ENCODE results near the gene MAP2K4. TPM values are rescaled to one million over a fixed set of nuclear protein-coding genes. Genes with fewer than 3 reads are reported as not detected.

The MAP2K4 gene
- total RNA-seq, 4 donors from 2014 or later = 28.0 to 36.7 (median 32.8) TPM

DNA sequence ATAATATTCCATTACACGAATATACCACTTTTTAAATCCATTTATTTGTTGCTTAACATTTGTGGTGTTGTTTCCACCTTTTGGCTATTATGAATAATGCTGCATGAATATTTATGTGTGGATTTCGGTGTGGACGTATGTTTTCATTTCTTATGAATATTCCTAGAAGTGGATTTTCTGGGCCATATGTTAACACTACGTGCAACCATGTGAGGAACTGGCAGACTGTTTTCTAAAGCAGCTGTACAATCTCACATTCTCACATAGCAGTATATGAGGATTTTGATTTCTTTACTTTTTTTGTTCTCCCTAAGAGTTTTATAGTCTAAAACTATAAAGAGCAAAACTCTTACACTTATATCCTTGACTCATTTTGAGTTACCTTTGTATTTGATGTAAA is 143.4 kb downstream of the MAP2K4 start:
- intact Hi-C loops (cut with DNase I; ENCODE audit: low total_unique reads) = no loop called here
- DNase-seq (ENCODE audit: low spot score in 2 of 2) = no peak
- TF ChIP-seq, protein P1, sequence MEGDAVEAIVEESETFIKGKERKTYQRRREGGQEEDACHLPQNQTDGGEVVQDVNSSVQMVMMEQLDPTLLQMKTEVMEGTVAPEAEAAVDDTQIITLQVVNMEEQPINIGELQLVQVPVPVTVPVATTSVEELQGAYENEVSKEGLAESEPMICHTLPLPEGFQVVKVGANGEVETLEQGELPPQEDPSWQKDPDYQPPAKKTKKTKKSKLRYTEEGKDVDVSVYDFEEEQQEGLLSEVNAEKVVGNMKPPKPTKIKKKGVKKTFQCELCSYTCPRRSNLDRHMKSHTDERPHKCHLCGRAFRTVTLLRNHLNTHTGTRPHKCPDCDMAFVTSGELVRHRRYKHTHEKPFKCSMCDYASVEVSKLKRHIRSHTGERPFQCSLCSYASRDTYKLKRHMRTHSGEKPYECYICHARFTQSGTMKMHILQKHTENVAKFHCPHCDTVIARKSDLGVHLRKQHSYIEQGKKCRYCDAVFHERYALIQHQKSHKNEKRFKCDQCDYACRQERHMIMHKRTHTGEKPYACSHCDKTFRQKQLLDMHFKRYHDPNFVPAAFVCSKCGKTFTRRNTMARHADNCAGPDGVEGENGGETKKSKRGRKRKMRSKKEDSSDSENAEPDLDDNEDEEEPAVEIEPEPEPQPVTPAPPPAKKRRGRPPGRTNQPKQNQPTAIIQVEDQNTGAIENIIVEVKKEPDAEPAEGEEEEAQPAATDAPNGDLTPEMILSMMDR (IDR thresholded peaks at IDR 0.05) = no peak
- TF ChIP-seq POLR2A (IDR thresholded peaks at IDR 0.05) = no peak
- 82 to 85% methylated on average over 4 of the region's 4 CpGs for WGBS, 2 donors
- H3K4me3 ChIP-seq (ENCODE audit: low read depth, poor library complexity, severe bottlenecking) = no peak overlapping the region

DNA sequence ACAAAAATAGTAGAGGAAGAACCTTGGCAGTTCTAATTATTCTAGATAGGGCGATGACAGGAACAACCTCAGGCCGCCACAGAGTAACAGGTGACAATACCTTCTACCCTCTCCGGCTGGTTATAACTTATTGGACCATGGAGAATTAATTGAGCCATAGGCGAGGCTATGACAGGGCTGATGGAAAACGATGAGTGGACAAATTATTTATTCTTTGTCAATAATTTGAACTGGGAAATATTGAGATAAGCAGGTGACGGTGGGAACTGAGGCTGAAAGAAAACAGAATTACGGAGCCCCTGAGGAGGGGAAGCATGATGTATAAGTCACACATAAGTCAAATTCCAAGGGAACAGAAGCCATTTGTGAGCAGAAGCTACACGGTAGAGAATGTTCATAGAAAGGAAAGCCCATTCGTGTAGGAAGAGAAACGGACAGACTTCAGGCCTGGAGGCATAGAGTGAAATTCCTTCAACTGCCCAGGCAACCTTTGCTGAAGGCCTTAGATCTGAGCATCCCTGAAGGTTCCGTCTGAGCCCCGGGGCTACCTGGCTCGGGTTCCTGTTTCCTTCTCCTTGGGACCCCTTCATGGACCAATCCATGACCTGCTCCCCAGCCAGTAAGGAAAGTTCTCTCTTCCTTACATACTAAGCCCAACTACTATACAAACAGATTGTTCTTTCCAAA is 158.1 kb downstream of the MAP2K4 start:
- no peak overlapping the region for H3K4me3 ChIP-seq (ENCODE audit: low read depth, poor library complexity, severe bottlenecking)
- TF ChIP-seq, protein P1 (IDR thresholded peaks at IDR 0.05) = no peak
- no peak for TF ChIP-seq POLR2A (IDR thresholded peaks at IDR 0.05)
- WGBS, 2 donors = 79 to 80% methylated on average over 13 of the region's 13 CpGs
- no peak for DNase-seq (ENCODE audit: low spot score in 2 of 2)
- intact Hi-C loops (cut with DNase I; ENCODE audit: low total_unique reads) = no loop called here

DNA sequence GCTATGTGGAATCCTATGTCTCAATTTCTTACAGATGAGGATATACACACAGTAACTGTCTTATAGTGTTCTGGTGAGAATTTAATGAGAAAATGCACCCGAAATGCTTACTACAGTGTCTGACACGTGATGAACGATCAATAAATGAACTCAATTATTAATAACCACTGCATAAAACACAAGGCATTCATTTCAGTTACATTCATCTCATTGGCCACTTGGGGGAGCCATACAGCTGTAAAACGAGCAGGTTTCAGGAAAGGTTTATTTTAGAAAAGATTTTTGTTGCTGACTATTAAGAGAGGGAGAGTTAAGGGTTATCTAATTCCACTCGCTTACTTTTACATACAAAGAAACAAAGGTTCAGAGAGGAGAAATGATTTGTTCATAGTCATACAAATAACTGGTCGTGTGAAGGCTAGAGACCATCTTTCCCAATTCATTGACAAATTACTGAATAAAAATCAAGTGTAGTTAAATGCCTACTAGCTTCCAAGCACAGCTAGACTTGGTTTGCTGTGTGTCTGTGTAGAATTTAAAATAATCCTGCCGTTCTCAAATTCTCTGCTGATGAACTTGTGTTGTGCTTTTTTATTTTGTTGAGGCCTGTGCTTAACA is 160.1 kb downstream of the MAP2K4 start:
- intact Hi-C loops (cut with DNase I; ENCODE audit: low total_unique reads) = no loop called here
- 12 to 14% methylated on average over 7 of the region's 7 CpGs for WGBS, 2 donors
- TF ChIP-seq, protein P1 (IDR thresholded peaks at IDR 0.05) = no peak
- no peak for TF ChIP-seq POLR2A (IDR thresholded peaks at IDR 0.05)
- H3K4me3 ChIP-seq (ENCODE audit: low read depth, poor library complexity, severe bottlenecking) = no peak overlapping the region
- DNase-seq (ENCODE audit: low spot score in 2 of 2) = no peak

DNA sequence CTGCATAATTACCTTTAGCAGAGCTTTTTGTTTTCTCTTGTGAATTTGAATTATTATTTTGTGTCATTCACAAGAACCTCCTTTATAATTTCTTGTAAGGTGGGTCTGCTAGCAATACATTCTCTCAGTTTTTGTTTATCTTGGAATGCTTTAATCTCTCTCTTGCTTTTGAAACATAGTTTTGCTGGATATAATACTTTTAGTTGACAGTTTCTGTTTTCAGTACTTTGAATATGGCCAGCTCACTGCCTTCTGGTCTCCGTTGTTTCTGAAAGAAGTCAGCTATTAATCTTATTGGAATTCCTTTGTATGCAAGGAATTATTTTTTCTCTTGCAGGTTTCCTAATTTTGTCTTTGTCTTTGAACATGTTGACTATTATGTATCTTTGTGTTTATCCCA is 167.0 kb downstream of the MAP2K4 start:
- DNase-seq (ENCODE audit: low spot score in 2 of 2) = no peak
- TF ChIP-seq POLR2A (IDR thresholded peaks at IDR 0.05) = no peak
- TF ChIP-seq, protein P1 (IDR thresholded peaks at IDR 0.05) = no peak
- WGBS, 2 donors = 88% methylated on average over 1 of the region's 1 CpG
- intact Hi-C loops (cut with DNase I; ENCODE audit: low total_unique reads) = no loop called here
- H3K4me3 ChIP-seq (ENCODE audit: low read depth, poor library complexity, severe bottlenecking) = no peak overlapping the region

GRCh38 chr17:12193144-12193735 is 172.6 kb downstream of the MAP2K4 start:
- TF ChIP-seq, protein P1 (IDR thresholded peaks at IDR 0.05) = no peak
- no peak for TF ChIP-seq POLR2A (IDR thresholded peaks at IDR 0.05)
- DNase-seq (ENCODE audit: low spot score in 2 of 2) = no peak
- intact Hi-C loops (cut with DNase I; ENCODE audit: low total_unique reads) = no loop called here
- H3K4me3 ChIP-seq (ENCODE audit: low read depth, poor library complexity, severe bottlenecking) = no peak overlapping the region
- WGBS, 2 donors = 57% methylated on average over 3 of the region's 3 CpGs

MicroRNA genes within 50 kb of the gene (microRNA counts, 767-probe panel; counts per million panel counts)
- microRNA hsa-miR-744-5p = 0 to 358 counts per million in 2 donors

Small RNA genes lying within 50 kb of the gene (microRNA-seq; reads per million reads assigned to microRNA genes)
- gene MIR744 (ENCODE audit: borderline number of aligned reads in 1 of 2, borderline replicate concordance in 2 of 2) = 2,056 to 2,773 reads per million in 2 donors

Other genes with a start within 250 kb of the MAP2K4 start
- 10 to 100 TPM; 13.0 to 21.7 (median 15.3) TPM for gene ZNF18, start 23.4 kb upstream of the MAP2K4 start, total RNA-seq

All from lower leg skin (tissue), 4 donors.